Spinal cord (tissue), 10 donors: Measurements from ENCODE around the gene DIS3L2. TPM values are rescaled to one million over a fixed set of nuclear protein-coding genes. Genes with fewer than 3 reads are reported as not detected.
"Not testable (repeated sequence)": the region's sequence is repeated elsewhere in the genome, so short reads cannot be mapped to it uniquely, and the experiment has no call there.

Experiments
- DNase-seq, 6 donors: peaks; one replicate each; pipeline versions ENCODE4 v3.0.0 to v3.0.0-alpha.2; 2013 to 2015; ENCODE audit warnings: low spot score in 6 of 6, low read depth in 4 of 6
- H3K27ac ChIP-seq: one replicate; pipeline ENCODE4 v1.5.1; 2013; ENCODE audit warnings: low read depth, low read length, control low read depth
- H3K27me3 ChIP-seq: one replicate; pipeline ENCODE4 v1.6.1; 2013; ENCODE audit warnings: low read length; ENCODE audit not compliant: control insufficient read depth, insufficient read depth
- H3K36me3 ChIP-seq: one replicate; pipeline ENCODE4 v1.6.1; 2013; ENCODE audit warnings: low read length; ENCODE audit not compliant: control insufficient read depth, insufficient read depth
- H3K4me1 ChIP-seq: one replicate; pipeline ENCODE4 v1.6.1; 2013; ENCODE audit warnings: low read length; ENCODE audit not compliant: control insufficient read depth, insufficient read depth
- H3K4me3 ChIP-seq: one replicate; pipeline ENCODE4 v1.5.1; 2013; ENCODE audit warnings: low read depth, low read length, control low read depth
- H3K9me3 ChIP-seq: one replicate; pipeline ENCODE4 v1.6.1; 2013; ENCODE audit warnings: low read length; ENCODE audit not compliant: control insufficient read depth, insufficient read depth
- WGBS: methylation state at CpG from one replicate; pipeline ENCODE4 v1.1.5; 2013; ENCODE audit warnings: missing lambda C conversion rate; ENCODE audit not compliant: insufficient coverage; 5-methylcytosine and 5-hydroxymethylcytosine counted together
- polyA plus RNA-seq, 2 donors: library from polyadenylated mRNA; unstranded; fragments of 120-200 nt; gene quantifications; one replicate each; pipeline ENCODE4 v1.2.1, GENCODE V29; 2013; ENCODE audit not compliant: insufficient read length in 2 of 2
- total RNA-seq, 2 donors: library from RNA; depleted of rRNA in 1 of 2; stranded (reverse); fragments of 120-200 nt in 1 of 2; fragments of >200 nt in 1 of 2; gene quantifications; one replicate each; pipeline versions ENCODE4 v1.2.3 to v1.2.4, GENCODE V29; 2013 to 2014
- donor health status: healthy.

Gene DIS3L2
- total and polyA plus RNA-seq, 4 donors = 29.8 to 37.2 (median 33.2) TPM

- DNase-seq = no peak
- no peaks in the 10 kb centered on the region for H3K27me3 ChIP-seq
- H3K4me1 ChIP-seq = no peaks in the 10 kb centered on the region
- no peaks in the 10 kb centered on the region for H3K9me3 ChIP-seq
- no peak overlapping the region for H3K4me3 ChIP-seq
- H3K36me3 ChIP-seq = peaks cover 4% of the 10 kb centered on the region
- WGBS = 83% methylated on average over 2 of the region's 3 CpGs
- H3K27ac ChIP-seq = no peak overlapping the region
Measured at GRCh38 chr2:232162187-232162586, 200.7 kb downstream of the DIS3L2 start.

- H3K9me3 ChIP-seq = peaks cover 2% of the 10 kb centered on the region
- peak in 1 of 6 donors; percentile 15 for DNase-seq
- H3K4me3 ChIP-seq = no peak overlapping the region
- H3K27me3 ChIP-seq = no peaks in the 10 kb centered on the region
- no CpG with 5 or more reads among the region's 2 CpGs for WGBS
- no peaks in the 10 kb centered on the region for H3K4me1 ChIP-seq
- no peak overlapping the region for H3K27ac ChIP-seq
- peaks cover 4% of the 10 kb centered on the region for H3K36me3 ChIP-seq
Measured at GRCh38 chr2:232170396-232170795, 208.9 kb downstream of the DIS3L2 start.

- 80% methylated on average over 1 of the region's 4 CpGs for whole genome bisulfite sequencing
- Histone ChIP-seq H3K27me3 (no peaks in the 10 kb centered on the region), H3K9me3 (peaks cover 2% of the 10 kb centered on the region), H3K4me3 (no peak overlapping the region), H3K36me3 (no peaks in the 10 kb centered on the region), H3K27ac (no peak overlapping the region), H3K4me1 (no peaks in the 10 kb centered on the region)
- no peak for DNase-seq
Measured at GRCh38 chr2:232174662-232175061, 213.1 kb downstream of the DIS3L2 start.

GRCh38 chr2:232176587-232176986 lies 215.1 kb downstream of the DIS3L2 start:
- H3K27me3 ChIP-seq, H3K27ac ChIP-seq, DNase-seq, H3K4me1 ChIP-seq, H3K4me3 ChIP-seq, H3K36me3 ChIP-seq, H3K9me3 ChIP-seq: not testable (repeated sequence)
- no CpG with 5 or more reads among the region's 5 CpGs for whole genome bisulfite sequencing

DNA sequence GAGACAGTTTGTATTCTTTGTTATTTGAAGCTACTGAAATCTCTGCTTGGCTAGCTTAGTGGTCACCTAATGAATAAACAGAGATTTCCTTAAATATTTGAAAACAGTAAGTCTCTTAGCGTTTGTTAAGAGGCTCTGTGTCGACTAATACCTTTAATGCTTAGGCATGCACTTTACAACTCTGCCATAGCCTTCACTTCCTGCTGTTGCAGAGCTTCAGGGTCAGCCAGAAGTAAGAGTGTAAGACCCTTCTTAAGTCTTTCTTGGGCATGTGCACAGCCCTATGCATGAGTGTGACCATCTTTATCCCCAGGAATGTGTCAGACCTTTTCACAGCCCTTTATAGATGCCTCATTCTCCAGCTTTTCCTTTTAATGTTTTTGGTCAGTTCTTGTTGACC lies 221.8 kb downstream of the DIS3L2 start:
- DNase-seq = no peak
- WGBS = 100% methylated on average over 2 of the region's 2 CpGs

DNA sequence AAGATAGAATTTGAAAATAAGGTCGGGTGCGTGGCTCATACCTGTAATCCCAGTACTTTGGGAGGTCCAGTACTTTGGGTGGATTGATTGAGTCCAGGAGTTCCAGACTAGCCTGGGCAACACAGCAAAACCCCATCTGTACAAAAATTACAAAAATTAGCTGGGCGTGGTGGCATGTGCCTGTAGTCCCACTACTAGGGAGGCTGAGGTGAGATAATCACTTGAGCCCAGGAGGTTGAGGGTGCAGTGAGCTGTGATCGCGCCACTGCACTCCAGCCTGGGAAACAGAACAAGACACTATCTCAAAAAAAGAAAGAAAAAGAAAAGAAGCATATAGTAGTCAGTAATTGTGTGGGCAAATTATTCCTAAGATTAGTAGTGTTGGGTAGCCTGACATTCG lies 222.8 kb downstream of the DIS3L2 start:
- no peaks in the 10 kb centered on the region for H3K27me3 ChIP-seq
- no peaks in the 10 kb centered on the region for H3K36me3 ChIP-seq
- H3K27ac ChIP-seq = no peak overlapping the region
- peaks cover 1% of the 10 kb centered on the region for H3K9me3 ChIP-seq
- H3K4me1 ChIP-seq = no peaks in the 10 kb centered on the region
- WGBS = no CpG with 5 or more reads among the region's 6 CpGs
- DNase-seq = no peak
- no peak overlapping the region for H3K4me3 ChIP-seq

More for the DNA sequence above, 221.8 kb downstream of the DIS3L2 start:
- Histone ChIP-seq H3K4me1 (no peaks in the 10 kb centered on the region), H3K9me3 (peaks cover 1% of the 10 kb centered on the region), H3K4me3 (no peak overlapping the region), H3K27ac (no peak overlapping the region), H3K36me3 (no peaks in the 10 kb centered on the region), H3K27me3 (no peaks in the 10 kb centered on the region)

DNA sequence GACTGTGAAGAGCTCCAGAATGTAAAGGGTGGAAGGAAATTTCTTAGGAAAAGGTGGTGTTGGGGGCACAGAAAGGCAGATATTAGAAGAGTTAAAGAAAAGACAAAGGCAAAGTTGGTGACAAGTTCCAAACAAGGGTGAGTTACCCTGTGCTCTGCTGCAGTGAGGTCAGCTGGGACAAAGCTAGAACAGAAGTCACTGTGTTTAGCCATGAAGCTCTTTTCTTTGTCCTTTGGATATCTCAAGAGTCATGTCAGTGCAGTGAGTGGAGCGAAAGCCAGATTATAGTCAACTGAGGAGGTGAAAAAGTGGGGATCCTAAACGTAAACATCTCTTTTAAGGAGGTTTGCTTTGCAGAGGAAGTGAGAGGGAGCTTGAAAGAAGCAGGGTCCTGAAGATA lies 229.3 kb downstream of the DIS3L2 start:
- H3K27me3 ChIP-seq = no peaks in the 10 kb centered on the region

DNA sequence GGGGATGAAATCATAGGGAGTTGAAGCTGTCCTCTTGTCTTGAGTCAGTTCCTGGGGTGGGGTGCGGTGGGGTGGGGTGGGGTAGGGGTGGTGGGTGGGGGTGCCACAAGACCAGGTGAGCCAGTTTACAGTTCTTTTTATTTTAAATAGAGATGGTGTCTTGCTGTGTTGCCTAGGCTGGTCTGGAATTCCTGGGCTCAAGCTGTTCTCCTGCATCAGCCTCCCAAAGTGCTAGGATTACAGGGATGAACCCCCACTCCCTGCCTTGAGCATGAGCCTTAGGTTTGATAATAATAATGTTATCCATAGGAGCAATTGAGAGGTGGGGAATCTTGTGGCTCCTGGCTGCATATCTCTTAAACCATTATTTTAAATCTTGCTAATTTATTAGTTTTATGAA lies 234.0 kb downstream of the DIS3L2 start:
- no CpG with 5 or more reads among the region's 1 CpG for WGBS
- Histone ChIP-seq H3K27ac (no peak overlapping the region), H3K36me3 (no peaks in the 10 kb centered on the region), H3K27me3 (no peaks in the 10 kb centered on the region), H3K4me1 (no peaks in the 10 kb centered on the region), H3K4me3 (no peak overlapping the region), H3K9me3 (no peaks in the 10 kb centered on the region)
- DNase-seq = no peak

More for the DNA sequence above, 229.3 kb downstream of the DIS3L2 start:
- Histone ChIP-seq H3K9me3 (peaks cover 1% of the 10 kb centered on the region), H3K36me3 (no peaks in the 10 kb centered on the region), H3K27ac (no peak overlapping the region), H3K4me3 (no peak overlapping the region), H3K4me1 (no peaks in the 10 kb centered on the region)
- 88% methylated on average over 2 of the region's 2 CpGs for WGBS
- no peak for DNase-seq

DNA sequence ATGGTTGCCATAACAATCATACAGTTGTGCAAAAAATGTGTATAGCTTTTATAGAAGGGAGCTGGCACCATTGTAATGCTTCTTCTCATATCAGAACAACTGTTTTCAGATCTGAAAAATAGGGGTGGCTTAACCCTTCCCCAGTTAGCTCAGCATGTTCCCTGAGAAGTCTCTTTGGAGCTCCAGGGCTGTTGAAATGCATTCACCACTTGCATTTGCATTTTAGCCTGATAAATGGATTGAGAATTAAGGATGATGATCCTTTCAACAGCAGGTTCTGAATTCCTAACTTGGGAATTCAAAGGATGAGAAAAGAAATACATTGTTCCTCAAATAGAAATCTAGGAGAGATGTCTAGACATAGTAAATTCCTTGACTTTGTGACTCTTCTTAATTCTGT lies 235.3 kb downstream of the DIS3L2 start:
- H3K4me1 ChIP-seq = no peaks in the 10 kb centered on the region
- H3K4me3 ChIP-seq = no peak overlapping the region
- no peak for DNase-seq
- H3K36me3 ChIP-seq = no peaks in the 10 kb centered on the region
- H3K9me3 ChIP-seq = no peaks in the 10 kb centered on the region
- H3K27ac ChIP-seq = no peak overlapping the region
- no peaks in the 10 kb centered on the region for H3K27me3 ChIP-seq

DNA sequence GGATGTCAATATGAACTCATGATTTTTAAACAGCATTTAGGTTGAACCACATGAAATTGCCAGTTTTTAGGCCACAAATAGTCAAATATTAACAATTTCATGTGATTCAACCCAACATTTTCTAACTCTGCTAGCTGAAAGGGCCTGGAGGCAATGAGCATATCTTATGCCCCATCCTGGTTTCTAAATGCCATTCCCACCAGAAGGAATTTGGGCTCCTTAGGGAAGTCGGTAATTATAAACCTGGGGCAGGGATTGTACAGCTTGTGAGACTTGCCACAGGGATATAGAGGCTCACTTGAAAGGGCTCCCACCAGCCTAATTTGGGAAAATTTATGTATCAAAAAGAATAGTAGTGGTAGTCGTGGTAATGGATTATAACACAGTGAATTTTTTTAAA lies 238.7 kb downstream of the DIS3L2 start:
- no peak overlapping the region for H3K4me3 ChIP-seq
- H3K4me1 ChIP-seq = peaks cover 5% of the 10 kb centered on the region
- no CpG with 5 or more reads among the region's 2 CpGs for WGBS
- H3K36me3 ChIP-seq = no peaks in the 10 kb centered on the region
- no peak for DNase-seq
- no peak overlapping the region for H3K27ac ChIP-seq
- no peaks in the 10 kb centered on the region for H3K27me3 ChIP-seq
- H3K9me3 ChIP-seq = no peaks in the 10 kb centered on the region
